ENCODE results near the gene IL1RAPL1. TPM values are rescaled to one million over a fixed set of nuclear protein-coding genes. Genes with fewer than 3 reads are reported as not detected.

The IL1RAPL1 gene
- total RNA-seq, 1 experiment from 2014 or later, result not detected

DNA sequence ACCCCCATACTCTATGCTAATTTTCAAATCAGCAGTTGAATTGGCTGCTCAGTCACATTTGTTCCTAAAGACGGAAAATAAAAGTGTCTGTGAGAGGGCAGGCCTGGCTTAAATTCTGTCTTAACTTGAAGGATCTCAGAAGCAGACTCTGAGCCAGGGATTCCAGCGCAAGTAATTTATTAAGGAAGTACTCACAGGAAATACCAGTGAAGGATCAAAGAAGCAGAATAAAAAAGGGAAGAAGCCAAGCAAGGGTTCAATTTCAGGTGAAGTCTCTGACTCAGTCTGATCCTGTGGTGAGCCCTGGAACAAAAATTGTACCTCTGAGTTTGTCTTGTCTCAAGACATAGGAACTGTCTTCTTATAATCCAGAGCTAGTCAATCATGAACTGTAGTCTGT is 52.2 kb downstream of the IL1RAPL1 start:
- Mint-ChIP-seq H3K4me3 (ENCODE audit: low read depth, unreplicated experiment) (no peak overlapping the region), H3K27me3 (ENCODE audit: unreplicated experiment) (no peaks in the 10 kb centered on the region), H3K4me1 (ENCODE audit: low read depth, unreplicated experiment) (no peaks in the 10 kb centered on the region), H3K36me3 (ENCODE audit: insufficient read depth, unreplicated experiment) (no peaks in the 10 kb centered on the region), H3K27ac (ENCODE audit: unreplicated experiment) (peak overlapping the region; percentile 61), H3K9me3 (ENCODE audit: low read depth, unreplicated experiment) (peaks cover 2% of the 10 kb centered on the region)
- DNase-seq, result no peak
- CTCF ChIA-PET, result no interaction called here
- no TSS peak for BruUV-seq (replicated peaks)
- intact Hi-C loops (cut with micrococcal nuclease; ENCODE audit: unreplicated experiment), result no loop called here
- TF ChIP-seq, protein P1, sequence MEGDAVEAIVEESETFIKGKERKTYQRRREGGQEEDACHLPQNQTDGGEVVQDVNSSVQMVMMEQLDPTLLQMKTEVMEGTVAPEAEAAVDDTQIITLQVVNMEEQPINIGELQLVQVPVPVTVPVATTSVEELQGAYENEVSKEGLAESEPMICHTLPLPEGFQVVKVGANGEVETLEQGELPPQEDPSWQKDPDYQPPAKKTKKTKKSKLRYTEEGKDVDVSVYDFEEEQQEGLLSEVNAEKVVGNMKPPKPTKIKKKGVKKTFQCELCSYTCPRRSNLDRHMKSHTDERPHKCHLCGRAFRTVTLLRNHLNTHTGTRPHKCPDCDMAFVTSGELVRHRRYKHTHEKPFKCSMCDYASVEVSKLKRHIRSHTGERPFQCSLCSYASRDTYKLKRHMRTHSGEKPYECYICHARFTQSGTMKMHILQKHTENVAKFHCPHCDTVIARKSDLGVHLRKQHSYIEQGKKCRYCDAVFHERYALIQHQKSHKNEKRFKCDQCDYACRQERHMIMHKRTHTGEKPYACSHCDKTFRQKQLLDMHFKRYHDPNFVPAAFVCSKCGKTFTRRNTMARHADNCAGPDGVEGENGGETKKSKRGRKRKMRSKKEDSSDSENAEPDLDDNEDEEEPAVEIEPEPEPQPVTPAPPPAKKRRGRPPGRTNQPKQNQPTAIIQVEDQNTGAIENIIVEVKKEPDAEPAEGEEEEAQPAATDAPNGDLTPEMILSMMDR (IDR thresholded peaks at IDR 0.05; ENCODE audit: unreplicated experiment), result no peak

- H3K9me3 Mint-ChIP-seq (ENCODE audit: low read depth, unreplicated experiment), result no peaks in the 10 kb centered on the region
- H3K36me3 Mint-ChIP-seq (ENCODE audit: insufficient read depth, unreplicated experiment), result no peaks in the 10 kb centered on the region
- H3K4me3 Mint-ChIP-seq (ENCODE audit: low read depth, unreplicated experiment), result no peak overlapping the region
- CTCF ChIA-PET, result no interaction called here
- intact Hi-C loops (cut with micrococcal nuclease; ENCODE audit: unreplicated experiment), result no loop called here
- BruUV-seq (replicated peaks), result no TSS peak
- H3K27ac Mint-ChIP-seq (ENCODE audit: unreplicated experiment), result no peak overlapping the region
- TF ChIP-seq, protein P1 (IDR thresholded peaks at IDR 0.05; ENCODE audit: unreplicated experiment), result no peak
- no peak for DNase-seq
- H3K27me3 Mint-ChIP-seq (ENCODE audit: unreplicated experiment), result no peaks in the 10 kb centered on the region
- H3K4me1 Mint-ChIP-seq (ENCODE audit: low read depth, unreplicated experiment), result no peaks in the 10 kb centered on the region
These were observed 62.3 kb downstream of the IL1RAPL1 start for GRCh38 chrX:28649541-28649940.

DNA sequence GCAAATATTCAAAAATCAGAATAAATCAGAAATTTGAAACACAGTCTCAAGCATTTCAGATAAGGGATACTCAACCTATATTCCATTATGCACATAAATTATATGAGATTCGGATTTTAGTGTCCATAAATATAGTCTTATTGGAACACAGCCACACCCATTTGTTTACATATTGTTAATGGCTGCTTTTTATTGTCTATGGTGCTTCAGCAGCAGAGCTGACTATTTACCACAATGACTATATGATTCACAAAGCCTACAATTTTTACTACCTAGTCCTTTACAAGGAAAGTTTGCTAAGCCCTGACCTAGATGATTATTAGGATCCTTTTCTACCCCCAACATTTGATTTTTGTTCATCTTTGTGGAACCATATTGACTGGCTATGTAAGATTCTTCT is 63.9 kb downstream of the IL1RAPL1 start:
- Mint-ChIP-seq H3K36me3 (ENCODE audit: insufficient read depth, unreplicated experiment) (no peaks in the 10 kb centered on the region), H3K27ac (ENCODE audit: unreplicated experiment) (no peak overlapping the region), H3K4me1 (ENCODE audit: low read depth, unreplicated experiment) (no peaks in the 10 kb centered on the region), H3K27me3 (ENCODE audit: unreplicated experiment) (no peaks in the 10 kb centered on the region), H3K9me3 (ENCODE audit: low read depth, unreplicated experiment) (no peaks in the 10 kb centered on the region), H3K4me3 (ENCODE audit: low read depth, unreplicated experiment) (no peak overlapping the region)
- CTCF ChIA-PET, result no interaction called here
- no peak for DNase-seq
- TF ChIP-seq, protein P1 (IDR thresholded peaks at IDR 0.05; ENCODE audit: unreplicated experiment), result no peak
- intact Hi-C loops (cut with micrococcal nuclease; ENCODE audit: unreplicated experiment), result no loop called here
- no TSS peak for BruUV-seq (replicated peaks)

DNA sequence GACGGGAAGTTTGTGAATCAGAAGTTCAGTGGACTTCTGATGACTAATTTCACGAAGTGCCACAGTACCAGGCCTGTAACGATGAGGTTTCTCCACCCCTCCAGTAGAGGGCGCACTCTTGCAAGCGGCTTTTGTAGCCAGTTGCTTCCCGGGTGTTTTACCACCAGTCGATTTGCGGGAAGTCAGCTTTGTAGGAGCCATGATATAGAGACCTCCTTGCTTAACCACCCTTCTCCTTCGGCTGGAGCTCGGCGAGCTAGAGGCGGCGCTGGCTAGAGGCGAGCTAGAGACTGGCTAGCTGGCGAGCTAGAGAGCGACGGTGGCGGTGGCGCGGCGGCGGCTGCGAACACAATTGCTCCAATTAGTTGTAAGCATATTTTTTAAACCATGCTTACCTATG is 72.0 kb downstream of the IL1RAPL1 start:
- TF ChIP-seq, protein P1 (IDR thresholded peaks at IDR 0.05; ENCODE audit: unreplicated experiment), result peak; percentile 34
- H3K9me3 Mint-ChIP-seq (ENCODE audit: low read depth, unreplicated experiment), result peaks cover 3% of the 10 kb centered on the region
- CTCF ChIA-PET, result no interaction called here
- no peak overlapping the region for H3K4me3 Mint-ChIP-seq (ENCODE audit: low read depth, unreplicated experiment)
- no peaks in the 10 kb centered on the region for H3K36me3 Mint-ChIP-seq (ENCODE audit: insufficient read depth, unreplicated experiment)
- DNase-seq, result no peak
- no peaks in the 10 kb centered on the region for H3K27me3 Mint-ChIP-seq (ENCODE audit: unreplicated experiment)
- H3K27ac Mint-ChIP-seq (ENCODE audit: unreplicated experiment), result no peak overlapping the region
- intact Hi-C loops (cut with micrococcal nuclease; ENCODE audit: unreplicated experiment), result no loop called here
- BruUV-seq (replicated peaks), result no TSS peak
- H3K4me1 Mint-ChIP-seq (ENCODE audit: low read depth, unreplicated experiment), result no peaks in the 10 kb centered on the region

DNA sequence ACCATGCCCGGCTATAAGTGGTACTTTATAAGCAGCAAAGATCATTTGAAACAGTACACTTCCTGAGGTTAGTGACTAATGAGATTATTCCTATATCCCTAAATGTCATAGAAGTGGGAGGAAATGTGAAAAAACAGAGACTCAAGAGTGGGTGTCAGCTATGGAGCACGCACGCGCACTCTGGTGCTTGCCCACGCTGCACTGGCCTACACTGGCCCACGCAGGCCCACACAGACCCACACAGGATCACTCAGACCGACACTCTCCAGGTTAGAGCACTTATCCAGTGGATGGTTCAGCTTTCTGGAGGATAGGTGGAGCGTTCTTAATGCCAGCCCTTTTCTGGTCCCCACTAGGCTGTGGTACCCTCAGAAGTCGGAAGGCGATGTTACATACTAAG is 78.5 kb downstream of the IL1RAPL1 start:
- intact Hi-C loops (cut with micrococcal nuclease; ENCODE audit: unreplicated experiment), result no loop called here
- TF ChIP-seq, protein P1 (IDR thresholded peaks at IDR 0.05; ENCODE audit: unreplicated experiment), result no peak
- CTCF ChIA-PET, result no interaction called here
- Mint-ChIP-seq H3K27me3 (ENCODE audit: unreplicated experiment) (no peaks in the 10 kb centered on the region), H3K4me3 (ENCODE audit: low read depth, unreplicated experiment) (no peak overlapping the region), H3K9me3 (ENCODE audit: low read depth, unreplicated experiment) (no peaks in the 10 kb centered on the region), H3K27ac (ENCODE audit: unreplicated experiment) (no peak overlapping the region), H3K4me1 (ENCODE audit: low read depth, unreplicated experiment) (no peaks in the 10 kb centered on the region), H3K36me3 (ENCODE audit: insufficient read depth, unreplicated experiment) (no peaks in the 10 kb centered on the region)
- no TSS peak for BruUV-seq (replicated peaks)
- DNase-seq, result no peak
